ENCODE data around the gene ADAMTS16. TPM values are rescaled to one million over a fixed set of nuclear protein-coding genes. Genes with fewer than 3 reads are reported as not detected.

The ADAMTS16 gene
- total RNA-seq, 1 experiment from 2014 or later = 0.28 TPM

DNA sequence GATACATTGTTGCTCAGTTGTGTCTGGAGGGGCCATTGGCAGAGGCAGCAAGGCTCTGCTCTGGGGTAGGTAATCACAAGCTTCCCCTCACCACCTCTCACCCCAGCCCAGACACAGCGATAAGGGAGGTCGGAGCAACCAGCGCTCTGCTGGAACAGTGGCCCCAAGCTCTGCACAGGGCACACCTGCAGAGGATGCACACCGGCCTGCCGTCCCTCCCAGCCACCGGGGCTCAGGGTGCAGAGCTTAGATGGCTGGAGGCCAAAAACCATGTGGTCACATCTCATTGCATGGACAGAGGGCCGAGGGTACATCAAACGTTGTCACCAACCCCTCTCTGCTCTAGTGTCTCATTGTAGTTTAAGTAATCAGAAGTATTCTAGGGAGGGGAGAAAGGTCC is 187.0 kb downstream of the ADAMTS16 start:
- no peak for DNase-seq (ENCODE audit: low spot score)
- POLR2A ChIA-PET (ENCODE audit: low non-redundant PET) = interaction anchor here (0.6 kb wide), 1 partner anchor 9 kb away, joined by 3 read pairs; no protein-coding TSS in a partner anchor
- TF ChIP-seq EZH2 (IDR thresholded peaks at IDR 0.05; ENCODE audit: borderline replicate concordance, low read depth, low read length, poor library complexity, severe bottlenecking) (no peak), CTCF (conservative IDR thresholded peaks at IDR 0.05; ENCODE audit: low read depth, low read length) (no peak)
- Histone ChIP-seq H3K4me3 (ENCODE audit: low read depth, low read length, poor library complexity, severe bottlenecking) (no peak overlapping the region), H3K9me3 (ENCODE audit: low read depth, low read length, poor library complexity, severe bottlenecking) (no peaks in the 10 kb centered on the region), H3K36me3 (ENCODE audit: insufficient read depth, low read length, poor library complexity, severe bottlenecking) (no peaks in the 10 kb centered on the region), H3K27ac (ENCODE audit: low read depth, low read length, poor library complexity, severe bottlenecking) (no peak overlapping the region), H3K4me1 (ENCODE audit: insufficient read depth, low read length, poor library complexity, severe bottlenecking) (peaks cover 15% of the 10 kb centered on the region), H3K27me3 (replicated peaks; ENCODE audit: insufficient read depth, low read depth, low read length, poor library complexity) (no peaks in the 10 kb centered on the region)
- no TSS peak for BruUV-seq (replicated peaks)
- intact Hi-C loops (cut with micrococcal nuclease; ENCODE audit: unreplicated experiment) = no loop called here
- CTCF ChIA-PET = no interaction called here

- no peak for TF ChIP-seq EZH2 (IDR thresholded peaks at IDR 0.05; ENCODE audit: borderline replicate concordance, low read depth, low read length, poor library complexity, severe bottlenecking)
- no peak for TF ChIP-seq CTCF (conservative IDR thresholded peaks at IDR 0.05; ENCODE audit: low read depth, low read length)
- Histone ChIP-seq H3K9me3 (ENCODE audit: low read depth, low read length, poor library complexity, severe bottlenecking) (no peaks in the 10 kb centered on the region), H3K4me1 (ENCODE audit: insufficient read depth, low read length, poor library complexity, severe bottlenecking) (peaks cover 27% of the 10 kb centered on the region), H3K4me3 (ENCODE audit: low read depth, low read length, poor library complexity, severe bottlenecking) (no peak overlapping the region), H3K27ac (ENCODE audit: low read depth, low read length, poor library complexity, severe bottlenecking) (no peak overlapping the region), H3K27me3 (replicated peaks; ENCODE audit: insufficient read depth, low read depth, low read length, poor library complexity) (no peaks in the 10 kb centered on the region), H3K36me3 (ENCODE audit: insufficient read depth, low read length, poor library complexity, severe bottlenecking) (no peaks in the 10 kb centered on the region)
- CTCF ChIA-PET = no interaction called here
- no TSS peak for BruUV-seq (replicated peaks)
- intact Hi-C loops (cut with micrococcal nuclease; ENCODE audit: unreplicated experiment) = no loop called here
- POLR2A ChIA-PET (ENCODE audit: low non-redundant PET) = no interaction called here
- DNase-seq (ENCODE audit: low spot score) = no peak
These were observed 190.8 kb downstream of the ADAMTS16 start for GRCh38 chr5:5330728-5331452.

DNA sequence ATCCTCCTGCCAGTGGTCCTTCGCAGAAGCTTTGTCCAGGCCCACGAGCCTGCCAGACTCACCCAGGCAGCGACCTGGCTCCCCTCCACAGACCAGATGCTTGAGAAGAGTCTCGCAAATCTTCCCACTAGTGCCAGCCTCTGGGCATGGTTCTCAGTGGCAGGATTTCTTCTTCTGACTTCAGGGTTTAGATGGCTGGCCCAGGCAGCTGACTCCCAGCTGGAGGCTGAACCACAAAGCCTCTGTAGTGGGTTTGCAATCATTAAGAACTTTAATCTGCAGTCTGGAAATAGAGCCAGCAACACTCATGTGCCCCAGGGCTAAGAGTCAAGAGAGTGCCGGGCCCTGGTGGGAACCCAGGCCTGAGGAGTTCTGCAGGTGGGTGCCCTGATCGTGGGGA is 191.7 kb downstream of the ADAMTS16 start:
- H3K4me3 ChIP-seq (ENCODE audit: low read depth, low read length, poor library complexity, severe bottlenecking) = no peak overlapping the region
- no TSS peak for BruUV-seq (replicated peaks)
- H3K36me3 ChIP-seq (ENCODE audit: insufficient read depth, low read length, poor library complexity, severe bottlenecking) = no peaks in the 10 kb centered on the region
- no peak overlapping the region for H3K27ac ChIP-seq (ENCODE audit: low read depth, low read length, poor library complexity, severe bottlenecking)
- no peaks in the 10 kb centered on the region for H3K27me3 ChIP-seq (replicated peaks; ENCODE audit: insufficient read depth, low read depth, low read length, poor library complexity)
- DNase-seq (ENCODE audit: low spot score) = peak; percentile 45
- TF ChIP-seq EZH2 (IDR thresholded peaks at IDR 0.05; ENCODE audit: borderline replicate concordance, low read depth, low read length, poor library complexity, severe bottlenecking) (no peak), CTCF (conservative IDR thresholded peaks at IDR 0.05; ENCODE audit: low read depth, low read length) (no peak)
- peaks cover 33% of the 10 kb centered on the region for H3K4me1 ChIP-seq (ENCODE audit: insufficient read depth, low read length, poor library complexity, severe bottlenecking)
- ChIA-PET CTCF (no interaction called here), POLR2A (ENCODE audit: low non-redundant PET) (no interaction called here)
- intact Hi-C loops (cut with micrococcal nuclease; ENCODE audit: unreplicated experiment) = no loop called here
- no peaks in the 10 kb centered on the region for H3K9me3 ChIP-seq (ENCODE audit: low read depth, low read length, poor library complexity, severe bottlenecking)
